ENCODE results near the gene THRAP3. TPM values are rescaled to one million over a fixed set of nuclear protein-coding genes. Genes with fewer than 3 reads are reported as not detected.

Gene THRAP3
- total and polyA plus RNA-seq, 7 experiments from 2014 or later: 62.1 to 138 (median 112) TPM

DNA sequence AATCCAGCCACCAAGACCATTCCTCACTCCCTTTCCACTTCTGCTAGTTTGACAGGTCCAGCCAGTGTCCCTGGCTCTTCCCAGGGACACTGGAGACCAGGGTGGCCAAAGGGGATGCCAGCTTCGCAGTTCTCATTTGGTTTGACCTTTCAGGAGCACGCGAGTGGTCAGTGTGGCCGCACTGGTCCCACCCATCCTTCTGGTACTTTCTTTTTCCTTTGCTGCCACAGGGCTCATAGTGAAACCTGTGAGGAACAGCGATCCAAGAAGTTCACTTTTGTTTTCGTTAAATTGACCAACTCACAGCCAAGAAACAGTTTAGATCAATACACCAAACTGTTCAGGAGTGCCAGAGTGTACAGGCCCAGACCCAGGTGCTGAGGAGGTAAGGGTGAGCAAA is 113.6 kb downstream of the THRAP3 start:
- Mint-ChIP-seq H3K4me3 (peak overlapping the region in 1 of 10 donors; percentile 20), H3K27ac (peak overlapping the region in 1 of 9 donors; percentile 15), H3K9me3 (no peaks in the 10 kb centered on the region), H3K36me3 (peaks cover 0 to 15% (median 5%) of the 10 kb centered on the region in 5 donors), H3K27me3 (no peaks in the 10 kb centered on the region), H3K4me1 (peaks cover 6 to 27% (median 19%) of the 10 kb centered on the region in 7 donors)
- peaks cover 0 to 28% (median 6%) of the 10 kb centered on the region in 3 experiments for H3K36me3 ChIP-seq (ENCODE audit: control insufficient read depth in 2 of 3, insufficient read depth in 3 of 3, low read length in 3 of 3)
- no peak overlapping the region for H3K4me3 ChIP-seq (ENCODE audit: low read length)
- no peak for ATAC-seq
- DNase-seq: no peak
- intact Hi-C loops (cut with micrococcal nuclease): no loop called here
- H3K27me3 ChIP-seq (ENCODE audit: control insufficient read depth in 2 of 2, insufficient read depth in 2 of 2, low read length in 2 of 2): no peaks in the 10 kb centered on the region
- peaks cover 0 to 2% of the 10 kb centered on the region in 2 donors for H3K4me1 ChIP-seq (ENCODE audit: control insufficient read depth in 2 of 2, insufficient read depth in 2 of 2, low read length in 2 of 2)
- no peaks in the 10 kb centered on the region for H3K9me3 ChIP-seq (ENCODE audit: control insufficient read depth in 2 of 3, low read length in 3 of 3)
- no peak overlapping the region for H3K27ac ChIP-seq (ENCODE audit: low read depth, low read length)
- ChIA-PET POLR2A (no interaction called here), CTCF (no interaction called here)

DNA sequence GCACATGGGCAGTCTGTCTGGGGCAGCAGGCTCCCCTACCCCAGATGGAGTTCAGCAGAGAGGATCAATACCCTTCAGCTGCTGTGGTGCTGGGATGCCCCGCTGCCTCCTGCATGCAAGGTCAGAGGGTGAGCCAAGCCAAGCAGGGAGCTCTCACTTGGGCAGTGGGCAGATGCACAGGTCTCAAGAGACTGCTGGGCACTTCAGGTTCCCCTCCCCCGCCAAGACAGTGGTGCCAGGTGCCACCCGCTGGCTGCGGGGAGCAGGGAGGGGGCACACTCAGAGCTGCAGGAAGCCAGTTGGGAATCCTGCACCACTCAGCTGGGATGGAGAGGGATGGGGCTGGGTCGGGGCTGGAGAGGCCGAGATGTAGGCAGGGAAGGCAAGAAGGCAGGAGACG is 115.0 kb downstream of the THRAP3 start:
- H3K9me3 ChIP-seq (ENCODE audit: control insufficient read depth in 2 of 3, low read length in 3 of 3): no peaks in the 10 kb centered on the region
- Mint-ChIP-seq H3K9me3 (no peaks in the 10 kb centered on the region), H3K36me3 (peaks cover 0 to 22% (median 5%) of the 10 kb centered on the region in 5 donors), H3K4me3 (no peak overlapping the region), H3K4me1 (peaks cover 6 to 36% (median 23%) of the 10 kb centered on the region in 7 donors), H3K27ac (peak overlapping the region in 1 of 9 donors; percentile 55), H3K27me3 (no peaks in the 10 kb centered on the region)
- H3K36me3 ChIP-seq (ENCODE audit: control insufficient read depth in 2 of 3, insufficient read depth in 3 of 3, low read length in 3 of 3): peaks cover 0 to 39% (median 6%) of the 10 kb centered on the region in 3 experiments
- H3K27ac ChIP-seq (ENCODE audit: low read depth, low read length): no peak overlapping the region
- peaks cover 0 to 8% of the 10 kb centered on the region in 2 donors for H3K4me1 ChIP-seq (ENCODE audit: control insufficient read depth in 2 of 2, insufficient read depth in 2 of 2, low read length in 2 of 2)
- ChIA-PET POLR2A (interaction anchor here (1.0 kb wide), 1 partner anchor 65 kb away, joined by 3 read pairs; no protein-coding TSS in a partner anchor), CTCF (interaction anchor here (1.4 to 7.6 kb wide), 2 partner anchors 29 to 83 kb away, joined by 3 to 176 read pairs; no protein-coding TSS in a partner anchor)
- intact Hi-C loops (cut with micrococcal nuclease): no loop called here
- DNase-seq (no peak), ATAC-seq (no peak)
- no peaks in the 10 kb centered on the region for H3K27me3 ChIP-seq (ENCODE audit: control insufficient read depth in 2 of 2, insufficient read depth in 2 of 2, low read length in 2 of 2)
- H3K4me3 ChIP-seq (ENCODE audit: low read length): no peak overlapping the region

DNA sequence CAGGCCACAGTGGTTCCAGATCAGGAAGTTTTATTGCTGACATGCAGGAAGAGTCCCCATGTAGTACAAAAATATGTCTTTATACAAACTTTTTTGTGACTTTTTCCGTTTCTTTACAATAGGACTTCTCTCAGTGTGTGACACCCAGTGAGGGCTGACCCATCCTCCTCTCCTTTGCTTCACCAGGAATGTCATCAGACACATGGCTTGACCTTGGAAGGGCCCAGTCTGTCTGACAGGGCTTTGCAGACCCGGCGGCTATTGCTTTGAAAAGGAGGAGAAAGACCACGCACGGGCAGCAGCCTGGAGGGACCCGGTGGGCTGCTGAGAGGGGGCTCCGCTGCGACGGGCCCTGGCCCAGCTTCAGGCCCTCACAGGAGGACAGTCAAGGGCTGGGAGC is 115.4 kb downstream of the THRAP3 start:
- Mint-ChIP-seq H3K27ac (peak overlapping the region in 1 of 9 donors; percentile 55), H3K4me1 (peaks cover 6 to 36% (median 24%) of the 10 kb centered on the region in 7 donors), H3K4me3 (no peak overlapping the region), H3K27me3 (no peaks in the 10 kb centered on the region), H3K9me3 (no peaks in the 10 kb centered on the region), H3K36me3 (peaks cover 0 to 26% (median 5%) of the 10 kb centered on the region in 5 donors)
- intact Hi-C loops (cut with micrococcal nuclease): no loop called here
- POLR2A ChIA-PET: no interaction called here
- Histone ChIP-seq H3K36me3 (ENCODE audit: control insufficient read depth in 2 of 3, insufficient read depth in 3 of 3, low read length in 3 of 3) (peaks cover 0 to 43% (median 6%) of the 10 kb centered on the region in 3 experiments), H3K4me3 (ENCODE audit: low read length) (no peak overlapping the region), H3K9me3 (ENCODE audit: control insufficient read depth in 2 of 3, low read length in 3 of 3) (no peaks in the 10 kb centered on the region), H3K27me3 (ENCODE audit: control insufficient read depth in 2 of 2, insufficient read depth in 2 of 2, low read length in 2 of 2) (no peaks in the 10 kb centered on the region), H3K4me1 (ENCODE audit: control insufficient read depth in 2 of 2, insufficient read depth in 2 of 2, low read length in 2 of 2) (peaks cover 0 to 8% of the 10 kb centered on the region in 2 donors), H3K27ac (ENCODE audit: low read depth, low read length) (no peak overlapping the region)
- no peak for DNase-seq
- CTCF ChIA-PET: interaction anchor here (1.4 to 7.6 kb wide), 2 partner anchors 28 to 82 kb away, joined by 3 to 176 read pairs; no protein-coding TSS in a partner anchor
- no peak for ATAC-seq

DNA sequence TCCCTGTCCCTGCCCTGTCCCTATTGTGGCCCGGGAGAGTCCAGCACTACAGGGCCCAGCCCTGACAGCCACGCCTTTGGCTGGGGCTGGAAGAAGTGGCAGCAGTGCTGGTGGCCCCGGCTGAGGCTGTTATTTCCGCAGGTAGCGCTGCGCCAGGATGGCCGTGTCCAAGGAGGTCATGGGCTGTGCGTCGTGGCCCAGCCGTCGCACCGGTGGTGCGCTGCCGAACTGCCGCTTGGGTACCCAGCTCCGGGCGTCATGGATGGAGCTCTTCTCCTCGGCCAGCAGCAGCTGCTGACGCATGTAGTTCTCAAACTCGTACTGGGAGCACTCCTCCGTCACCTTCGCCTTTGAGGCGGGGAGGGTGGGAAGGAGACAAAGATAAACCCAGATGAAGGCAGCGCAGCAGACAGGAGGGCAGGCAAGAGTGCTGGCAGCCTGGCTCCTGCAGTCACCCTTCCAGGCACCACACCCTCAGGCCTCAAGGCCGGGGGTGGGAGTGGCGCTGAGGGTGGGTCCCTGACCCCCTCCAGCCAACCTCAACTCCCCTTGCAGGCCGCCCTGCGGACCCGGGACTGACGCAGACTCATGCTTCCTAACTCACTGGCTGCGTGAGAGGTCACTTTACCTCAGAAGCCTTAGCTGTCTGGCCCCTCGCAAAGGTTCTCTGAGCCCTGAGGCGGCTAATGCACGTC is 117.5 kb downstream of the THRAP3 start:
- intact Hi-C loops (cut with micrococcal nuclease): loop anchor here (1.0 kb wide), 3 partner anchors 28 to 79 kb away; no protein-coding TSS in a partner anchor
- no peak overlapping the region for H3K4me3 ChIP-seq (ENCODE audit: low read length)
- H3K36me3 ChIP-seq (ENCODE audit: control insufficient read depth in 2 of 3, insufficient read depth in 3 of 3, low read length in 3 of 3): peaks cover 0 to 61% (median 10%) of the 10 kb centered on the region in 3 experiments
- Mint-ChIP-seq H3K36me3 (peaks cover 0 to 36% (median 5%) of the 10 kb centered on the region in 5 donors), H3K27me3 (no peaks in the 10 kb centered on the region), H3K4me3 (no peak overlapping the region), H3K27ac (no peak overlapping the region), H3K9me3 (no peaks in the 10 kb centered on the region), H3K4me1 (peaks cover 6 to 40% (median 28%) of the 10 kb centered on the region in 7 donors)
- H3K9me3 ChIP-seq (ENCODE audit: control insufficient read depth in 2 of 3, low read length in 3 of 3): no peaks in the 10 kb centered on the region
- no peak for DNase-seq
- CTCF ChIA-PET: interaction anchor here (0.5 to 7.6 kb wide), 19 partner anchors 9 to 208 kb away, joined by 3 to 176 read pairs (median 9); partner anchors contain the start of genes EVA1B, SH3D21, STK40 and TRAPPC3
- no peak overlapping the region for H3K27ac ChIP-seq (ENCODE audit: low read depth, low read length)
- no peaks in the 10 kb centered on the region for H3K27me3 ChIP-seq (ENCODE audit: control insufficient read depth in 2 of 2, insufficient read depth in 2 of 2, low read length in 2 of 2)
- POLR2A ChIA-PET: interaction anchor here (1.0 to 3.4 kb wide), 9 partner anchors 11 to 77 kb away, joined by 3 to 49 read pairs (median 5); partner anchors contain the start of genes LSM10 and STK40
- ATAC-seq: no peak
- H3K4me1 ChIP-seq (ENCODE audit: control insufficient read depth in 2 of 2, insufficient read depth in 2 of 2, low read length in 2 of 2): peaks cover 0 to 8% of the 10 kb centered on the region in 2 donors

DNA sequence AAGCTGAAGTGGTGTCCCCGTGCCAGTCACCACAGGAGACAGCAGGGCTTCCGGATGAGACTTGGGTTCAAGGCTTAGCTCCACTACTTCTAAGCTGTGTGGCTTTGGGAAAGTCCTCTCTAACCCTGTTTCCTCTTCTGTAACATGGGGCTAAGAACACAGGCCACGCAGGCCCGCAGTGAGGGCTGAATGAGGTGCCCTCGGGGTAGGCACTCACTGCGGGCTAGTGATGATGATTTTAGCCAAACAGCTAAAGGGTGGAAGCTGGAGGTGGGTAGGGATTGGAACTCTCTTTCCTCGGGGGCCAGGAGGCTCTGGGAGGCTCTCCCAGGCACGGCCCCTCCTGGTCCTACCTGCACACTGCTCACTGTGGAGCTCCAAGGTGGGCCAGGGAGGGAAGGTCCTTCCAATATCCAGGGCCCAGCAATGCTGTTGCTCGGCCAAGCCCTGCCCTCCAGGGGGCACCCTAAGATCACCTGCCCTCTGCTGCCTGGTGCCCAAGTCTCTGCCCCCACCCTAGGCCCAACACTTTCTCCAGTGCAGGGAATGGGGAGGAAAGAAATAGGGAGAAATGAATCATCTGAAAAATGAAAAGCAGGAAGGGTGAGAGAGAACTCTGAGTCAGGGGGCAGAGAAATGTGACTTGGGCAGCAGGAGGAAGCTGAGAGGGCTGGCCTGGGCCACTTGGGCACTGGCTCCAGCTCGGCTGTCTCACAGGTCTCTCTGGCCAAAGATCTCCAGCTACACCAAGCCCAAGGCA is 118.4 kb downstream of the THRAP3 start:
- H3K27me3 Mint-ChIP-seq: no peaks in the 10 kb centered on the region
- H3K9me3 Mint-ChIP-seq: no peaks in the 10 kb centered on the region
- H3K36me3 Mint-ChIP-seq: peaks cover 0 to 42% (median 9%) of the 10 kb centered on the region in 5 donors
- ChIA-PET CTCF (interaction anchor here (0.5 to 7.6 kb wide), 24 partner anchors 9 to 213 kb away, joined by 3 to 176 read pairs (median 6); partner anchors contain the start of genes EVA1B, LSM10, SH3D21 and STK40), POLR2A (interaction anchor here (0.8 to 3.4 kb wide), 13 partner anchors 10 to 79 kb away, joined by 3 to 49 read pairs (median 4); partner anchors contain the start of genes LSM10 and STK40)
- H3K9me3 ChIP-seq (ENCODE audit: control insufficient read depth in 2 of 3, low read length in 3 of 3): no peaks in the 10 kb centered on the region
- intact Hi-C loops (cut with micrococcal nuclease): loop anchor here (1.0 kb wide), 3 partner anchors 27 to 78 kb away; no protein-coding TSS in a partner anchor
- no peaks in the 10 kb centered on the region for H3K27me3 ChIP-seq (ENCODE audit: control insufficient read depth in 2 of 2, insufficient read depth in 2 of 2, low read length in 2 of 2)
- no peak overlapping the region for H3K4me3 ChIP-seq (ENCODE audit: low read length)
- peaks cover 0 to 68% (median 10%) of the 10 kb centered on the region in 3 experiments for H3K36me3 ChIP-seq (ENCODE audit: control insufficient read depth in 2 of 3, insufficient read depth in 3 of 3, low read length in 3 of 3)
- peak; percentile 47 to 72 (median 58) for DNase-seq
- no peak overlapping the region for H3K4me3 Mint-ChIP-seq
- peaks cover 0 to 8% of the 10 kb centered on the region in 2 donors for H3K4me1 ChIP-seq (ENCODE audit: control insufficient read depth in 2 of 2, insufficient read depth in 2 of 2, low read length in 2 of 2)
- peak overlapping the region in 6 of 9 donors; percentile 32 to 86 (median 71) for H3K27ac Mint-ChIP-seq
- no peak overlapping the region for H3K27ac ChIP-seq (ENCODE audit: low read depth, low read length)
- peak; percentile 86 for ATAC-seq
- H3K4me1 Mint-ChIP-seq: peaks cover 6 to 40% (median 28%) of the 10 kb centered on the region in 7 donors

Data from naive thymus-derived CD4-positive, alpha-beta T cell (primary cell).